ENCODE results near the gene ETV2. TPM values are rescaled to one million over a fixed set of nuclear protein-coding genes. Genes with fewer than 3 reads are reported as not detected.
A peak's percentile ranks its signal among the peaks of the same experiment; 100 is the strongest.
"Not testable (repeated sequence)": the region's sequence is repeated elsewhere in the genome, so short reads cannot be mapped to it uniquely, and the experiment has no call there.

ETV2 gene
- 0.72 TPM for total RNA-seq
- long read RNA-seq, result 0 reads

- ATAC-seq (no peak), DNase-seq (no peak)
- no peak within 1 kb of the TSS for H3K4me3 ChIP-seq
- no peak for TF ChIP-seq CTCF (IDR thresholded peaks at IDR 0.05)
- no peaks in the 10 kb centered on the region for H3K27me3 ChIP-seq
- H3K4me1 ChIP-seq, result peaks cover 7% of the 10 kb centered on the region
- H3K36me3 ChIP-seq, result peaks cover 15% of the 10 kb centered on the region
- intact Hi-C loops (cut with DNase I), result no loop called here
- no peak within 1 kb of the TSS for H3K27ac ChIP-seq
- H3K9me3 ChIP-seq, result no peaks in the 10 kb centered on the region
These were observed at the start of gene ETV2 for GRCh38 chr19:35641515-35642151. ETV2 (plus strand) TSS chr19:35641745; CDS start chr19:35642461, 716 bp downstream.

- H3K27me3 ChIP-seq, result peaks cover 16% of the 10 kb centered on the region
- no peak overlapping the region for H3K4me3 ChIP-seq
- no peaks in the 10 kb centered on the region for H3K36me3 ChIP-seq
- ATAC-seq (peak; percentile 65), DNase-seq (no peak)
- H3K27ac ChIP-seq, result no peak overlapping the region
- no peaks in the 10 kb centered on the region for H3K9me3 ChIP-seq
- intact Hi-C loops (cut with DNase I), result no loop called here
- no peaks in the 10 kb centered on the region for H3K4me1 ChIP-seq
- peak; percentile 48 for TF ChIP-seq CTCF (IDR thresholded peaks at IDR 0.05)
These were observed 49.3 kb upstream of the ETV2 start for GRCh38 chr19:35592226-35592625.

GRCh38 chr19:35595026-35595425, 46.5 kb upstream of the ETV2 start:
- intact Hi-C loops (cut with DNase I); DNase-seq; H3K27ac ChIP-seq; H3K36me3 ChIP-seq; H3K4me1 ChIP-seq; H3K4me3 ChIP-seq; H3K9me3 ChIP-seq; ATAC-seq: not testable (repeated sequence)
- peaks cover 16% of the 10 kb centered on the region for H3K27me3 ChIP-seq

- no peak for TF ChIP-seq CTCF (IDR thresholded peaks at IDR 0.05)
- H3K4me3 ChIP-seq, result no peak overlapping the region
- peaks cover 16% of the 10 kb centered on the region for H3K27me3 ChIP-seq
- intact Hi-C loops (cut with DNase I), result no loop called here
- ATAC-seq, result no peak
- no peak for DNase-seq
- no peaks in the 10 kb centered on the region for H3K36me3 ChIP-seq
- H3K9me3 ChIP-seq, result no peaks in the 10 kb centered on the region
- no peak overlapping the region for H3K27ac ChIP-seq
- no peaks in the 10 kb centered on the region for H3K4me1 ChIP-seq
These were observed 45.6 kb upstream of the ETV2 start for GRCh38 chr19:35595928-35596327.

- intact Hi-C loops (cut with DNase I), result no loop called here
- H3K36me3 ChIP-seq, result no peaks in the 10 kb centered on the region
- ATAC-seq (peak; percentile 23), DNase-seq (no peak)
- no peak overlapping the region for H3K27ac ChIP-seq
- peaks cover 16% of the 10 kb centered on the region for H3K27me3 ChIP-seq
- H3K9me3 ChIP-seq, result no peaks in the 10 kb centered on the region
- H3K4me3 ChIP-seq, result no peak overlapping the region
- no peak for TF ChIP-seq CTCF (IDR thresholded peaks at IDR 0.05)
- no peaks in the 10 kb centered on the region for H3K4me1 ChIP-seq
These were observed 45.1 kb upstream of the ETV2 start for GRCh38 chr19:35596366-35596999.

- H3K27me3 ChIP-seq, result no peaks in the 10 kb centered on the region
- no peak overlapping the region for H3K27ac ChIP-seq
- DNase-seq, result no peak
- no peaks in the 10 kb centered on the region for H3K4me1 ChIP-seq
- H3K9me3 ChIP-seq, result no peaks in the 10 kb centered on the region
- H3K36me3 ChIP-seq, result no peaks in the 10 kb centered on the region
- TF ChIP-seq CTCF (IDR thresholded peaks at IDR 0.05), result no peak
- intact Hi-C loops (cut with DNase I), result no loop called here
- no peak for ATAC-seq
- no peak overlapping the region for H3K4me3 ChIP-seq
These were observed 39.6 kb upstream of the ETV2 start for GRCh38 chr19:35601971-35602370.

GRCh38 chr19:35604436-35604835, 37.1 kb upstream of the ETV2 start:
- intact Hi-C loops (cut with DNase I); H3K9me3 ChIP-seq; H3K27ac ChIP-seq; H3K27me3 ChIP-seq; H3K4me3 ChIP-seq; DNase-seq; H3K36me3 ChIP-seq; H3K4me1 ChIP-seq; ATAC-seq: not testable (repeated sequence)

- H3K36me3 ChIP-seq; H3K27ac ChIP-seq; ATAC-seq; intact Hi-C loops (cut with DNase I); H3K4me1 ChIP-seq; DNase-seq; H3K9me3 ChIP-seq; H3K27me3 ChIP-seq; H3K4me3 ChIP-seq: not testable (repeated sequence)
These were observed 34.4 kb upstream of the ETV2 start for GRCh38 chr19:35607170-35607569.
